ENCODE data around the gene STAG2.

The STAG2 gene

DNA sequence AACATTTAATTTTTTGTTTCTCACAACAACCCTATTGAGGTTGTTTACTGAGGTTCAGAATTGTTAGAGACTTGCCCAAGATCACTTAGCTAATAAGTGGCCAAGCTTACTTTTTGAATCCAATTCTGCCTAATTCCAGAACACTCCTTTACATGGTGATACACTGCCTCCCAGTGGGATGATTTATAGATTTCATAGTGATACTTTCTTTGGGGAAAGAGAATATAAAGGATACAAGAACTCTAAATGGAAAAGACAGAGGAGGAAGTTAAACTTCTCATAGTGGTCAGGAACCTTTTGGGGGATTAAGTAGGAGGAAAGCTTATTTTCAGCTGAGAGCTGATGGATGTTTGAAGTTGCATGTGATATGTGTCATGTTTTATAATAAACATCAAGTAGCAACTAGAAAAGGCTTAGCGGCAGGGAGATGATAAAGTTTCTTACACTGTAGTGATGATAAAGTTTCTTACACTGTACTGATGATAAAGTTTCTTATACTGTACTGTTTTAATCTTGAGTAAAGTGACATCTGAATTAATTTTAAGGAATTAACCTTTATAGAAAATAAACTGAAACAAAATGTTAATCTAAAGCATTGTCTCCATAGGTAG lies 15.3 kb downstream of the STAG2 start:
- no peak for DNase-seq

DNA sequence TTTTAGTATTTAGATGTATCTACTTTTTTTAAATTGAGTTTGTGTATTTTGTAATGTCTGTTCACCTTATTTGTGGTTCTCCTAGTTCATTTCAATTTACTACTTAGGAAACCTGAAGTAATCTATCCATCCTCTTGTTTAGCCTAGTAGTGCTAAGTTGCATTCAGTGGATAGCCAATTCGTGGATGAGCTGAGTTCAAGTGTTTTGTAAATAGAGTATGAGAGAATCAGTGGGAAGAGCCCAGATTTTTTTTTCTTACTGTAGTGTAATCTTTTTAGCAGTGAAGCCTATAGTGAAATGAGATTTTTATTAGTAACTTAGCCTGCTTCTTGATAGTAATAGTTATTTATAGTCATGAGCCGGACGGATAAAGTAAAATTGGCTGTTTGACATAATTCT lies 21.7 kb downstream of the STAG2 start:
- DNase-seq: no peak

DNA sequence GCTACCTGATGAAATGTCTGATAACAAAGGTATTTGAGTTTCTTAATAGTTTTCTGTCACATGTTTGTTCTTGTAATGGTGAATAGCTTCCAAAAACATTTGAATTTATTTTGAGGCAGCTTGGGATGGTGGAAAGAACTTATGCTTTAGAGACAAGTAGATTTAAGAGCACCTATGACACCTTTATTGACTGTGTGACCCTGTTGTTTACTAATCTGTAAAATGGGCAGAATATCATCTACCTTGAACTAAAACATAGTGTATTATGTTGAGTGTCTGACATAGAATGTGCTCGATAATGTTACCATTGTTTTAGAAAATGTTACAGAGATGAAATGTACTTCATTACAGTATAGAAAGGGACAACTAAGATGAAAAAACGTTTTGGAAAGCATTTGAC lies 24.9 kb downstream of the STAG2 start:
- no peak for DNase-seq

DNA sequence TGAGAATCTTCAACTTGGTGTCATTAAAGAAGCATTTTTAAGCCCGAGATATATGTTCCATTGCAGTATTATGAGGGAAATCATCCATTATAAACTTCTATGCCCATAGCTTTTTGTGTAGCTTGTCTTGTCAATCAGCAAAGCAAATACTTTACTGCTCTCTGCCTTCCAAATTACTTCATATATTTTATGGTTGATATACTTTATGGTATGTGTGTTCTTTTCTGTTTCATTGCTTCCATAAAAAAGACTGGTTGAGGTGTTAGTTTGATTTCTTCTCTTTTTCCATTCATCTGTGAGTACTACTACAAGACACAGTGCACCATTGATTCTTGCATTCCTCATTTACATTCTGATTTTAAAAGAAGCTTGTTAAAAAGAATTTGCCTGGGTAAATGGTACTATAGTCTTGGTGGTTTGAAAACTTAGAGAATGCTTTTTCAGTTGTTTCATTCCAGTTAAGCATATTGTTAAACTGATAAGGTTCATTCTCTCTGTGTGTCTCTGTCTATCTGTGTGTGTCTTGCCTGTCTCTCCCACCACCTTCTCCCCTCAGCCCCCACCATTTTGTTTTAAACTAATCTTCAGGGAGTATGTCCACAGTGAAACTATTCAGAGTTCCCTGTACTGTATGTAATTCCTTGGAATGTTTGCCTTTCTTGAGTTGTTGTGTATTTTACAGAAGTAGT lies 27.1 kb downstream of the STAG2 start:
- DNase-seq: no peak

DNA sequence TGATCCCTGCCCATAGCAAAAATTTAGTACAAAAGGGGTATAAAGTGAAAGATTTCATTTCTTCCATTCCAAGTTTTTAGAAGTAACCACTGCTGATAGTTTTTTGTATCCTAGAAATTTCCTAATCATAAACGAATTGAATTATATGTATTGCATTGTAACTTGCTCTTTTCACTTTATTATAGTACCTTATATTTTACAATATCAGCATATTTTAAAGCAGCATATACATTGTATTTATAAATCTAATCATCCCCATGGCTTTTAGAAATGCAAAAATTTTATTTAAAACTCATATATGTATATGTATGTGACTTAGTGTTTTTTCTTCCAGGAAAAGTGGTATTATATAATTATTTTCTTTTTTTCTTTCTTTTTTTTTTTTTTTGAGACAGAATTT lies 27.7 kb downstream of the STAG2 start:
- DNase-seq: no peak

DNA sequence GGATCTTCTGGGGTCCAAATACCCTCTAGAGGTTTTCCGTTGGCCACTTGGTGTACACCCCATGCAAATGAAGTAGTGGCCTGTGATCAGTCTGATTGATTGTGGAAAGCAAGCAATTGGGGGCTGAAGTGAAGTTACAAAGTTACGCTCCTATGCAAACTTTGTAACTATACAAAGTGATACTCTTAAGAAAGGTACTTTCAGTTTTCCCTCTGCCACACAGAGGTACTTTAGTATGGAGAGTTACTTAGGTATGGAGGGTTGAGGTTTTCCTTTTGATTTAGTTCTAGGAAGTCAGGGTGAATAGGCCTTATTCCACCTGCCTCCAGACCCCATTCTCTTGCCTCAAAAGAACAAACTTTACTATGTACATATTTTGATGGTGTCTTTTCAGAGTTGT lies 28.7 kb downstream of the STAG2 start:
- DNase-seq: no peak

DNA sequence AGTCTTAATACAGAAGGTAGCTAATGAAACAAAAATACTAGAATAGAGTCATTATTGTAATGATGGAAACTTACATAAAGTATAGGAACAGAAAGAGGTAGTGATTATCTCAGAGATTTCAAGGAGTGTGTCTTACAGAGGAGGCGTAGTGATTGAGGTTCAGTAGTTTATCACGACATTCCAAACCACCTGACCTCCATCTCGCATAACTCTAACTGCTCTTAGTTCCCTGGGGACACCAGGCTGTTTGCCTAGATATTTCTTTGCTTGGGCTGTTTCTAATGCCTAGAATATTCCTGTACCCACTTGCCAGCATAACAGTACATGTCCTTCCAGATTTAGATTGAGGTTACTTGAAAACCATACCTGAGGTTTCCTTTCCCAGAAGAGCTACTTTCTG lies 29.1 kb downstream of the STAG2 start:
- no peak for DNase-seq

DNA sequence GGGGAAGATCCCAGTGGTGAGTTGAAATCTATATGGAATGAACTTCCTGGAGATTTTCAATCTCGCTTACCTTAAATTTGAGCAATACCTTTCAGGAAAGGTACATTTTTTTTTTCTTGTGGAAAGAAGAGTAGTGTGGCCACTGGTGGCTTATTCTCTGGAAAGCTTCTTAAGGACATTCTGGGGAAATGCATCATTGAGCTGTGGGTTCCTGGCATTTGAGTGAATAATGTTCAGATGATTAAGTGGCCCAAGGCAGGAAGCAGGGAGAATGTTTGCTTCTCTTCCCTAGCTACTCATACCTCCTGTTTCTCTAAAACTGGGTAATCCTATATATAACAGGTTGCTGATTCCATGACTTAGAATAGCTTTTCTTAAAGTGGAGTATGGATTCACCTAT lies 31.8 kb downstream of the STAG2 start:
- DNase-seq: no peak

DNA sequence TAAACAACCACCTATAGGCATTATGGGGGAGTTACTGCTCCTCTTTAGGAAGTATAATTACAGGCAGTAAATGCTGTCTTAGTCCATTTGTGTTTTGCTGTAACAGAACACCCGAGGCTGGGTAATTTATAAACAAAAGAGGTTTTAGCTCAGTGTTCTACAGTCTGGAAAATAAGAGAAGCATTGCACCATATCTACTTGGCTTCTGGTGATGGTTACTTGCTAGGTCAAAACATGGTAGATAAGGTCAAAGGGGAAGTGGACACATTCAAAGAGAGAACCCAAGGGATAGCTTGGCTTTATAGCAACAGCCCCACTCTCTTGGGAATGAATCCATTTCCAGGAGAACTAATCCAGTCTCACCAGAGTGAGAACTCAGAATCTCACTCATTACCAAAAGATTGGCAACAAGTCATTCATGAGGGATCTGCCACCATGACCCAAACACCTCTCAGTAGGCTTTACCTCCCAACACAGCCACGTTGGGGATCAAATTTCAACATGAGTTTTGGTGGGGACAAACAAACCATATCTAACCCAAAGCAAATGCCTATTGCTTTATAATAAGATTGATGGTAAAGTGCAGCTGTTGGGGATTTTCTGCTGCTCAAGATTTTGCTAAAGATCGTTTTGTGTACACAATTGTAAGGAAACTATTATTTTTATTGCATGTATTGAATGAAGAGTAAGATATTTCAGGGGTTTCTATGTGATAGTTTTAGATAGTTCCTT lies 32.6 kb downstream of the STAG2 start:
- DNase-seq: no peak

DNA sequence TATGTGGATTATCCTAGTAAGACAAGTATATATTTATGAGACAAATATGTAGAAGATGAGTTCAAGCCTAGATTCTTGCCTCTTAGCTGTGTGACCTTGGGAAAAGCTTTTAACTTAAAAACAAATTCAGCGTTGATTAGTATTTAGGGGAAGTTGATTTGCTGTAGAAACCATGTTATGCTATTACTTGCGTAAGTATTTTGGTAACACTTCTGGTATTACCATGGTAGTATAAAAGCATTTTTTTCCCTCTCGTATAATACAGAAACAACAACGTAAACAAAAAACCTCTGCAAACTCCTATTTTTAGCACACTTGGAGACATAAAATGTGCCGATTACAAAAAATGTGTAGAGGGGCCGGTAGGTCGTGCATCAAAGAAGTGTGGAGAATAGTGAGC lies 33.2 kb downstream of the STAG2 start:
- no peak for DNase-seq

DNA sequence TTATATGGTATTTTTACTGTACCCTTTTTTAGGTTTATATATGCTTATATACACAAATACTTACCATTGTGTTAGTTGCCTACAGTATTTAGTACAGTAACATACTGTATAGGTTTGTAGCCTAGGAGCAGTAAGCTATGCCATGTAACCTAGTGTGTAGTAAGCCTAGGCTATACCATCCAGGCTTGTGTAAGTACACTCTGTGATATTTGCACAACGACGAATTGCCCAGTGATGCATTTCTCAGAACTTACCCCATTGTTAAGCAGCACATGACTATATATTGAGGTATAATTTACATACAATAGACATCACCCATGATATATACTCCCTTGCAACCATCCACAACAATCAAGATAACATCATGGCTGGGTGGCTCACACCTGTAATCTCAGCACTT lies 40.1 kb downstream of the STAG2 start:
- no peak for DNase-seq

DNA sequence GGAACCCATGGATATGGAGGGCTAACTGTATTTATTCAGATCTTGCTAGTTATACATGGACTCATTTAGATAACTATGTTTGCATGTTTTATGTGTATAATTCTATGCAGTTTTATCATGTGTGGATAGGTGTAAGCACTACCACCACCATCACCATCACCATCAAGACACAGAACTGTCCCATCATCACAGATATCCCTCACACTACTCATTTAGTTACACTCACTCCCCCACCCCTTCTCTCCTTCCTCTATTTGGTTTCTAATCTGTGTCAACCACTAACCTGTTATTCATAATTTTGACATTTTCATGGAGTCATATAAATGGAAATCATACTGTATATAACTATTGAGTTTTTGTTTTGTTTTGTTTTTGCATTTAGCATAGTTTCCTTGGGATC lies 43.7 kb downstream of the STAG2 start:
- no peak for DNase-seq

DNA sequence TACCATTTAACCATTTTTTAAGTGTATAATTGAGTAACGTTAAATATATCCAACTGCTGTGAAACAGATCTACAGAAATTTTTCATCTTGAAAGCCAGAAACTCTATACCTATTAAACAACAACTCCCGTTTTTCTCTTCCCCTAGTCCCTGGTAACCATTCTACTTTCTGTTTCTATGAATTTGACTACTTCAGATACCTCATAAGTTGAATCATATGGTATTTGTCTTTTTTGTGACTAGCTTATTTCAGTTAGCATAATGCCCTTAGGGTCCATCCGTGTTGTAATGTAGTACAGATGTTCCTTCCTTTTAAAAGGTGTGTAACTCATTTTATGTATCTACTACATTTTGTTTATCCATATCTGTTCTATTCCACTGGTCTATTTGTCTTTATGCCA lies 48.7 kb downstream of the STAG2 start:
- DNase-seq: no peak

DNA sequence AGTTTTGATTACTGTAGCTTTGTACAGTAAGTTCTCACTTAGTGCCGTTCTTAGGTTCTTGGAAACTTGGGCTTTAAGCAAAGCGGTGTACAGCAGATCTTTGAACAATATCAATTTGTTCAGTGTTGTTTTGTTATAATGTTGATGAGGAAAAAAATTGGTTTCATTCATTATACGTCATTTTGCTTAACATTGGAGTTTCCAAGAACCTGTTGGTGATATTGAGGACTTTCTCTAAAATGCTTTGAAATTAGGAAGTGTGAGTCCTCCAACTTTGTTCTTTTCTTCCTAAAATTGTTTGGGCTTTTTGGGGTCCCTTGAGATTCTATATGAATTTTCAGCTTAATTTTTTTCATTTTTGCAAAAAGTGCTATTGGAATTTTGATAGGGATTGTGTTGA lies 49.1 kb downstream of the STAG2 start:
- DNase-seq: no peak

DNA sequence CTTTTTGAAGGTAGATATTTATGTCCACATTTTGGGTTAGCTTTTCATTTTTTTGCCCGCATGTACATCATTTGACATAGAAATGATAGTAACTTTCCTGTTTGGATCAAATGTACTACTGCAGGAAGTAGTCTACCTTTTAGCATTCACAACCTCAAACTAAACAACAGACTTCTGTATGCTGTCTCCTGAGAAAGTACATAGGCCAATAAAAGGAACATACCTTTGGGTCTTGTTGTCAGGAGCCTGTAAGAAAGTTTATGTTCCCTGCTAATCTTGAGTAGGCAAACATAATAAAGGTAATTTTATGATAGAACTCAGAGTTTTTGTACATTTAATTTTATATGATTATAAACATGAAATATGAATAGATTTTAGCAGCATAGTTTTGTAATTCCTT lies 54.2 kb downstream of the STAG2 start:
- no peak for DNase-seq

DNA sequence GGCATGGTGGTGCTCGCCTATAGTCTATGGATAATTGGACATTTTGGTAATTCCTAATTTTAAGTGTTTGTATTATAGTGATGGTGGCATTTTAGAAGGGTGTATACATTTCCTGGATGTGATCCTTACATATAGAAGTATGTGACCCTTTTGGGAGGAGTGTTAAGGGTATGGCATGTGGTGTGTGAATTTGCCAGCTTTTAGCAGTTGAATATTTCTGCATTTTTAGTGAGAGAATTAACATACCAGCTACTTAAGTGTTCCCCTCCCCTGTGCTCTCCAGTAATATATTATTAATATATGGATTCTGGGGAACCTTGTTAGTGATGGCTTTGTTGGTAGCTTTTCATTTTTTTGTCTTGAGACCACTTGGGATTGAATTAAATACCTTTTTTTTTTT lies 55.3 kb downstream of the STAG2 start:
- DNase-seq: no peak

DNA sequence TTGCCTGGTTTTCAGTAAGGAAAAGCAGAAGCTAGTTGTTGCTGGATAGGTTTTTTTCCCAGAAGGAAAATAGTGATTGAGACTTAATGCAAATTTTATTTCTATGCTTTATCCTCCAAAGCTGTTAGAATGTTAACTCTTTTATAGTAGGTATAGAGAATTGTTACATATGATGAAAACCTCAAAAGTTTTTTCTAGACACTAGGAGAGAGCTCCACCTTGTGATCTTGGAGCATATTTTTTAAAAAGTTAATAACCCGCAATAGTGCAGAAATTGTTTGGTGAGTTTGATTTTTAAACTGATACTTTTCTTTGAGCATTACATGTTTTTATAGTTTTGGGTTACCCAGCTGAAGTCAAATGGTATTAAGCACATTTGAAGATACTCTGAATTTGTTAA lies 56.5 kb downstream of the STAG2 start:
- DNase-seq: no peak

DNA sequence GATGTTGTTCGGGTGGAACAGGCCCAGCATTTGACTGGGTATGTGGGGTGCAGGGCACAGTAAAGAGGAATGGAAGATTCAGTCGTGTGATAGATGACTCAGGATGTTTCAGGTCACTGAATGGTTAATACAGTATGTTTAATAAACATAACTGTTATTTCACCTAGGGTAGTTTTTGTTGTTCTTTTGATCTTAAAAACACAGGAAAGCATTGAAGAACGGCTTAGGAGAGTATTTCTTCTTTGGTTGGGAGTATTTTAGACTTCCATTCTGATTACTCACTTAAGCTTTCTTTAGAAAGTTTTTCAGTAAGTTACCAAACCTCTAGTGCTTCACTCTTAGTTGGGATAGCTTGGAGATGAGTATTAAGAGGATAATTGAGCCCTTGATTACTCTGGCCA lies 62.3 kb downstream of the STAG2 start:
- no peak for DNase-seq

DNA sequence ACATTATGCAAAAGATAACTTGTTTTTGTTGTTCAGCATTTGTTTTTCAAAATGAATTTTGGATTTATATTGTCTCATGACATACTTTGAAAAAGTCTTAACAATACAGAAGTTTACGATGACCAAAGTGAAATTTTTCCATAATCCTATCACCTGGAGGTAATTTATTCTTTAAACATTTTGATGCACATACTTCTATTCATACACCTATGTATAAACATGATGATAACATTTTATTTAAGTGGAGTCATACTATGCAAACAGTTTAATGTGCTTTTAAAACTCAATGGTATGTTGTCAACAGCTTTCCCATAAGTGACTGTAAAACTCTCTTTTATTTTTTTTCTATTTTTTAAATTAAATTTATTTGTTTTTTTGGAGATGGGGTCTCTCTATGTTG lies 65.0 kb downstream of the STAG2 start:
- no peak for DNase-seq

DNA sequence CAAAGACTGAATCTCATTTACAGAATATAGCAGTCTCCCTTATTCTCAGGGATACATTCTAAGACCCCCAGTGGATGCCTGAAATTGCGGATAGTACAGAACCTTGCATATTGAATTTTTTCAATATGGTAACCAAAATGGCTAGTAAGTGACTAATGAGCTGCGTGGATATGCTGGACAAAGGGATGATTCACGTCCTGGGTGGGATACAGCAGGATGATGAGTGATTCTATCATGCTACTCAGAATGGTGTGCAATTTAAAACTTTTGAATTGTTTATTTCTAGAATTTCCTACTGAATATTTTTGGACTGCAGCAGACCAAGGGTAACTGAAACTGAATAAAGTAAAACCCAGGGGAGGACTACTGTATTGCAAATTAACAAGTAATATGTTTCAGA lies 66.7 kb downstream of the STAG2 start:
- no peak for DNase-seq

DNA sequence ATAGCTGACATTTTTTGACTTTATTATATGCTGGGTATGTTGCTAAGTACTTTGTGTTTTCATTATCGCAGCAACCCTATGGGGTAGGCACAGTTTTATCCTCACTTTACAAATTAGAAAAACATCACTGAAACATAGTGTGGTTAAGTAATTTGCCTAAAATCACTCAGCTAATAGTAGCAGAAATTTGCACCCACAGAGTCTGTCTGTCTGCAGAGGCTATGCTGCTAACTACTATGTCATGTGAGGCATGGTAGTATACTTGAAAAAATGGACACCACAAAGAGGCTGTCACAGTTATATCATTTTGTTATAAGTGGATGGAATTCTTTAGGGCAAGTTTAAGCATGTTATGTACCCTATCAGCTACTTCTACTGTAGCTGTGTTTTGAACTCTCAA lies 69.0 kb downstream of the STAG2 start:
- DNase-seq: no peak

DNA sequence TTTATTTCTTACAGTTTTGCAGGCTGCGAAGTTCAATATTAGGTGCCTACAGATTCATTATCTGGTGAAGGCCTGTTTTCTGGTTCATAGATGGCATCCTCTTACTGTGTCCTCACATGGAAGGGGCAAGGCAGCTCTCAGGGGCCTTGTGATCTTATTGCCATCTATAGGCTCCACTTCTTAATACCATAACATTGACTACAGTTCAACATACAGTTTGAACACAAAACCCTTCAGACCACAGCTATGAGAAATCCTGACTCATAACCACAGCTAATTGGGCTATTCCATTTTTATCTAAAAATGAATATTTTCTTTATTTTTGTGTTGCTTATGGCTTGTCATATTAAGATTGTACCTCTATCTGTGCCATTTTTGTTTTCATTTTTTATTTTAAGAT lies 72.3 kb downstream of the STAG2 start:
- DNase-seq: no peak

DNA sequence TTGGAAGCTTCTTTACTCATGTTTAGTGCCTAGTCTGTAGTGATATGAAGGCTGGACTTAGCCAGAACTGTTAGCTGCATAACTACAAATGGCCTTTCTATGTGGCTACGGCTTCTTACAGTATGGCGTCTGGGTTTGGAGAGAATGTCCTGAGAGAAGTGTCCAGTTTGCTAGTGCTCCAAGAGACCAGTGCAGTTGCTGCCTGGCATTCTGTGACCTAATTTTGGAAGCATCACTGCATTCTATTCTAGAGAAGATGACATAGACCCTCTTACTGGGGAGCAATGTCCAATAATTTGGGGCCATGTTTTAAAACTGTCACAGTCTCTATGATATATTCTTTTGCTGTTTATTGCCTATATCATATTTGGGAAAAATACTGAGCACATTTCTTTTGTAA lies 74.2 kb downstream of the STAG2 start:
- DNase-seq: no peak

DNA sequence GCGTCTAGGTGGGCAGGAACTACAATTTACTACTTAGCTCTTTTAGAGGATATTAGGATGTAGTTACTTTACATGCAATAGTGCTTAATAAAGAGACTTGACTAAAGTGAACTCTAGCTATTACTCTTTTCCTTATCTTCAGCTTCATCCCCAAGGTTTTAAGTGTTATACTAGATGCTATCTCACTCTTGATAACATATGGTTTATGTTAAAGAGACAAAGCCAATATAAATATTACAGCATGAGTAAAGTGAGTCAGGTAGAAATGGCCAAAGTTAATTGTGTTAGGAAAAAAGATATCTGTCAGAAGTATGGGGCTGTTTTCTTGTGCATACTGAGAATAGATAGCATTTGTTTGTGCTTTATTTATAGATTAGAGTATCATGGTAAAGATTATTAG lies 80.5 kb downstream of the STAG2 start:
- no peak for DNase-seq

DNA sequence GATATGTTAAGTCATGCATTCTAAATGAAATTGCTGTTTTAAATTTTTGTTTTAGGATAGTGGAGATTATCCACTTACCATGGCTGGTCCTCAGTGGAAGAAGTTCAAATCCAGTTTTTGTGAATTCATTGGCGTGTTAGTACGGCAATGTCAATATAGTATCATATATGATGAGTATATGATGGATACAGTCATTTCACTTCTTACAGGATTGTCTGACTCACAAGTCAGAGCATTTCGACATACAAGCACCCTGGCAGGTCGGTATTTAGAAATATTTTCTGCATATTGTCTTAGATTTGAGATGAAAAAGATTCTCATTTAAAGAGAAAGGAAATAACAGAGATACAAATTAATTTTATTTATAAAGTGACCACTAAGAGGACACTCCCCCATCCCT lies 83.6 kb downstream of the STAG2 start:
- no peak for DNase-seq

Measured in stimulated activated CD8-positive, alpha-beta memory T cell treated with anti-CD3 and anti-CD28 coated beads, Interleukin-4, amount 100 ng/mL, for 48 hours (primary cell).